HG03521 (cell line): ENCODE results near the gene RAB4B.
"Not testable (repeated sequence)": the region's sequence is repeated elsewhere in the genome, so short reads cannot be mapped to it uniquely, and the experiment has no call there.

Experiments used
- ATAC-seq: cut with Tn5 transposase; IDR thresholded peaks from one replicate; pipeline ENCODE4 v1.9.1; 2021; ENCODE audit warnings: mild to moderate bottlenecking, moderate library complexity; ENCODE audit not compliant: unreplicated experiment

Gene RAB4B

GRCh38 chr19:40750874-40751537 is 27.0 kb upstream of the RAB4B start, which contains the start of gene SNRPA:
TSS of gene SNRPA (plus strand) at chr19:40751203. CDS start at chr19:40751409, 206 bp downstream.
- peak; percentile 54 for ATAC-seq

DNA sequence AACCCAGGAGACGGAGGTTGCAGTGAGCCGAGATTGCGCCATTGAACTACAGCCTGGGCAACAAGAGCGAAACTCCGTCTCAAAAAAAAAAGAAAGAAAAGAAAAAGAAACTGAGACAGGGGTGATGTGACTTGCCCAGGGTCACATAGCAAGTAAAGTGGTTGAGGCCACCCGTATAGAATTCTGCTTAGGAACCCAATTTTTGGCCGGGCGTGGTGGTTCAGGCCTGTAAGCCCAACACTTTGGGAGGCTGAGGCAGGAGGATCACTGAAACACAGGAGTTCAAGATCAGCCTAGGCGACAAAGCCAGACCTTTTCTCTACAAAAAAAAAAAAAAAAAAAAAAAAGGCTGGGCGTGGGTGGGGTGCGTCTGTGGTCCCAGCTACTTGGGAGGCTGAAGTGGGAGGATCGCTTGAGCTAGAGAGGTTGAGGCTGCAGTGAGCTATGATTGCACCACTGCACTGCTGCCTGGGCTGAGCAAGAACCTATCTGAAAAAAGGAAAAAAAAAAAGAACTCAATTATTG is 25.7 kb upstream of the RAB4B start:
- ATAC-seq = no peak

DNA sequence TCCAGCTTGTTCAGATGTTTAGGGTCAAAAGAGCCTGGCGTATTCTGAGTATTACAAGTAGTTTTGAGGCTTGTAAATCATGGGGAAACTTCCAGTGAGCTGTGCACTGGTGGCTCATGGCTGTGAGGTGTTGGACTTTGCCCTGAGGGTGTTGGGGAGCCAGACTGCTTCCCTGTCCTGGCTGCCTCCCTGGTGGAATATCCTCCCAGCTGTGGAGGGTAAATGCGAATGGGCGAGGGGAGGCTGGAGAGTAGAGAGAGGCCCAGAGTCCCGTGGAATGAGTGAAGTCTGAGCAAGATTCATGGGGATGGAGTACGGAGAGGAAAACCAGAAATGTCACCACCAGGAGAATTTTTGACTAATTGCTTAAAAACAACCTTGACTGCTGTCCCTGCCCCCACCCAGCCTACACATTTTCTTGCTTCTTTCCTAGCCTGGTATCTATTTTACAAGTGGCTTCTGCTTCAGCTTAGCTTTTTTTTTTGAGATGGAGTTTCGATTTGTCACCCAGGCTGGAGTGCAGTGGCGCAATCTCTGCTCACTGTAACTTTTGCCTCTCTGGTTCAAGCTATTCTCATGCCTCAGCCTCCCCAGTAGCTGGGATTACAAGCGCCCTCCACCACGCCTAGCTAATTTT is 23.3 kb upstream of the RAB4B start:
- no peak for ATAC-seq

DNA sequence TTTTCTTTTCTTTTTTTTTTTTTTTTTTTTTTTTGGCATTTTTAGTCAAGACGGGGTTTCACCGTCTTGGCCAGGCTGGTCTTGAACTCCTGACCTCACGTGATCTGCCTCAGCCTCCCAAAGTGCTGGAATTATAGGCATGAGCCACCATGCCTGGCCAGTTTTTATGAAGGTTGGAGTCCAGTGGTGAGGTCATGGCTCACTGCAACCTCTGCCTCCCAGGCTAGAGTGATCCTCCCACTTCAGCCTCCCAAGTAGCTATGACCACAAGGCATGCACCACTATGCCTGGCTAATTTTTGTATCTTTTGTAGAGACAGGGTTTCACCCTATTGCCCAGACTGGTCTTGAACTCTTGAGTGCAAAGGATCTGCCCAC is 22.8 kb upstream of the RAB4B start:
- ATAC-seq = no peak

GRCh38 chr19:40755791-40756190 is 22.3 kb upstream of the RAB4B start:
- ATAC-seq = no peak

- no peak for ATAC-seq
Measured at GRCh38 chr19:40756502-40757110, 21.4 kb upstream of the RAB4B start.

GRCh38 chr19:40758491-40758890 is 19.6 kb upstream of the RAB4B start:
- ATAC-seq = no peak

- ATAC-seq = no peak
Measured at GRCh38 chr19:40759352-40759751, 18.7 kb upstream of the RAB4B start.

GRCh38 chr19:40762754-40763470 is 15.1 kb upstream of the RAB4B start:
- no peak for ATAC-seq

DNA sequence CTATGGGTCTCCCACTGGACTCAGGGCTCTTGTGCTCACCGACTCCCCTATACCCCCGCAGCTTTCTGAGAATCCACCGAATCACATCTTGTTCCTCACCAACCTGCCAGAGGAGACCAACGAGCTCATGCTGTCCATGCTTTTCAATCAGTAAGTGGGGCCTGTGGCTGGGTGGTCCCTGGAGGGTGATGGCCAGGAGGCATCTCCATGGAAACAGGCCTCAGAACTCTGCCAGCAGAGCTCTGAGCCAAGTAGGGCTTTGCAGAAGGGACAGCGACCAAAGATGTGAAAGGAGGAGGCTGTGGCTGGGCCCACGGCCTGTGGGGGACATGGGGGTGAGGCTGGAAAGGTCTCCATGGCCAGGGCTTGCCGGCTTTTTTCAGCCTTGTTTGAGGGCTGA is 14.5 kb upstream of the RAB4B start:
- no peak for ATAC-seq

- ATAC-seq = no peak
Measured at GRCh38 chr19:40763963-40764362, 14.1 kb upstream of the RAB4B start.

DNA sequence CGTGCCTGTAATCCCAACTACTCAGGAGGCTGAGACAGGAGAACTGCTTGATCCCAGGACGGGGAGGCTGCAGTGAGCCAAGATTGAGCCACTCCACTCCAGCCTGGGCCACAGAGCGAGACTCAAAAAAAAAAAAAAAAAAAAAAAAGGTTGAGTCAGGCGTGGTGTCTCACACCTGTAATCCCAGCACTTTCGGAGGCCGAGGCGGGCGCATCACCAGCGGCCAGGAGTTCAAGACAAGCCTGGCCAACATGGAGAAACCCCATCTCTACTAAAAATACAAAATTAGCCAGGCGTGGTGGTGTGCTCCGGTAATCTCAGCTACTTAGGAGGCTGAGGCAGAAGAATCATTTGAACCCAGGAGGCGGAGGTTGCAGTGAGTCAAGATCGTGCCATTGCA is 11.7 kb upstream of the RAB4B start:
- ATAC-seq = not testable (repeated sequence)

GRCh38 chr19:40768869-40769268 is 9.2 kb upstream of the RAB4B start:
- ATAC-seq = no peak

GRCh38 chr19:40771101-40771862 is 6.8 kb upstream of the RAB4B start:
- not testable (repeated sequence) for ATAC-seq

- ATAC-seq = no peak
Measured at GRCh38 chr19:40774916-40775631, 3.0 kb upstream of the RAB4B start, which contains the start of gene MIA. TSS of gene MIA (plus strand) at chr19:40775521. CDS start at chr19:40775543, 22 bp downstream.

GRCh38 chr19:40775632-40776022 is 2.4 kb upstream of the RAB4B start:
- no peak for ATAC-seq

DNA sequence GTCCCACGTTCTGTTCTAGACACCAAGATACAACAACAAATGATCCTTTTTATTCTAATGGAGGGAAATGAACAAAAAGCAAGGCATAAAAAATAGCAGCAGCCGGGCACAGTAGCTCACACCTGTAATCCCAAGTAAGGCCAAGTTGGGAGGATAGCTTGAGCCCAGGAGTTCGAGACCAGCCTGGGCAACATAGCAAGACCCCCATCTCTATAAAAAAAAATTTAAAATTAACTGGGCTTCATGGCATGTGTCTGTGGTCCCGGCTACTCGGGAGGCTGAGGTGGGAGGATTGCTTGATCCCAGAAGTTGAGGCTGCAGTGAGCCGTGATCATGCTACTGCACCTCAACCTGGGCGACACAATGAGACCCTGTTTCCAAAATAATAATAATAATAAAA is 1.7 kb upstream of the RAB4B start:
- ATAC-seq = no peak

GRCh38 chr19:40776932-40777644 is 959 bp upstream of the RAB4B start:
- ATAC-seq = peak; percentile 56

DNA sequence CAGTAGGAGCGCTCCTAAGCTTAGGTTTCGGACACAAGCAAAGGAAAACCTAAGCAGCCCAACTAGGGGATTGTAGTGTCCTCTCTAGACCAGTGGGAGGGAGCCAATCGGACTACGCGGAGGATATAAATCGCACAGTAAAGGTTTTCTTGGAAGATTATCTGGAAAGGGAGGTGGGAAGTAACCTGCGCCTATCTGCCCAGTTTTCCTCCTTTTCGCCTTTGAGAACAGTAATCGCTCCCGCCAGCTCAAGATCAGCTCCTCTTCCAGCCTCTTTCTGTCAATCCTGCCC is 456 bp upstream of the RAB4B start:
- no peak for ATAC-seq
